Gastroesophageal sphincter (tissue), 3 donors: ENCODE results near the gene PLAC8L1.

Experiments
- CTCF ChIP-seq, 4 experiments: fragments of 200-600 bp in 2 of 4; fragments of 450-650 bp in 2 of 4; sonication (generic) in 1 of 4; IDR thresholded peaks; one replicate each; pipeline ENCODE4 v1.5.1; 2017 to 2019; ENCODE audit warnings: antibody characterized with exemption in 4 of 4, mild to moderate bottlenecking in 2 of 4, moderate library complexity in 2 of 4
- POLR2A ChIP-seq, 2 donors: fragments of 450-650 bp; IDR thresholded peaks; one replicate each; pipeline ENCODE4 v1.6.1; 2017; ENCODE audit warnings: antibody characterized with exemption in 2 of 2, mild to moderate bottlenecking in 2 of 2, moderate library complexity in 1 of 2
- POLR2AphosphoS5 ChIP-seq: sonication (generic); formaldehyde crosslinking; IDR thresholded peaks from one replicate; pipeline ENCODE4 v1.6.1; 2017; ENCODE audit warnings: antibody characterized with exemption

GRCh38 chr5:146076028-146076427, 29.3 kb downstream of the PLAC8L1 start:
- TF ChIP-seq CTCF (IDR thresholded peaks at IDR 0.05) (no peak), POLR2AphosphoS5 (no peak), POLR2A (IDR thresholded peaks at IDR 0.05) (no peak)
